GM12878 (cell line): ENCODE data around the gene PDZRN4. TPM values are rescaled to one million over a fixed set of nuclear protein-coding genes. Genes with fewer than 3 reads are reported as not detected.

Experiments used
- ATAC-seq: fragments of 200-7000 bp; cut with Tn5 transposase; 3 replicates; pipeline ENCODE4 v1.9.1; 2020; ENCODE audit warnings: mild to moderate bottlenecking, moderate library complexity
- BruUV-seq: library from RNA; stranded (reverse); fragments of 400-500 nt; replicated peaks from 2 replicates; lab custom pipeline; 2021; lab: Mats Ljungman, UMichigan
- CTCF ChIA-PET: fragments of 300-600 bp; sonication (Branson Sonifier 250); formaldehyde crosslinking; extraction: SDS; loops from one replicate; lab custom pipeline; 2021; ENCODE audit warnings: inconsistent platforms; lab: Yijun Ruan, JAX
- POLR2A ChIA-PET: fragments of 350-600 bp; formaldehyde crosslinking; extraction: SDS; loops from one replicate; lab custom pipeline; 2021; ENCODE audit warnings: inconsistent platforms; lab: Charles Lee
- RAD21 ChIA-PET: fragments of 300-600 bp; sonication (Branson Sonifier 250); formaldehyde crosslinking; loops from one replicate; lab custom pipeline; 2023; ENCODE audit warnings: antibody characterized with exemption; ENCODE audit not compliant: unreplicated experiment; lab: Charles Lee
- SMC1A ChIA-PET: fragments of 300-600 bp; sonication (Branson Sonifier 250); formaldehyde crosslinking; loops from one replicate; lab custom pipeline; 2023; ENCODE audit not compliant: unreplicated experiment, uncharacterized antibody; lab: Charles Lee
- DNase-seq: peaks from one replicate; pipeline ENCODE4 v3.0.0-alpha.2; 2011; ENCODE audit warnings: low read depth, low spot score
- FAIRE-seq: peaks from 3 replicates; lab custom pipeline; 2011; peaks lifted over from hg19 to GRCh38; lab: Jason Lieb, UNC
- H2AFZ ChIP-seq: 2 replicates; pipeline ENCODE4 v1.6.0; 2011; ENCODE audit warnings: low read depth, low read length, control low read depth; ENCODE audit not compliant: control insufficient read depth
- H3K27ac ChIP-seq: 2 replicates; pipeline ENCODE4 v1.5.1; 2011; ENCODE audit warnings: control low read depth; ENCODE audit not compliant: control insufficient read depth, insufficient read depth
- H3K27me3 ChIP-seq, 2 experiments: replicated peaks in 1 of 2; 2 replicates each; pipeline versions ENCODE4 v1.6.0 to v1.6.1; 2011; ENCODE audit warnings: low read length in 1 of 2; ENCODE audit not compliant: control insufficient read depth in 2 of 2, insufficient read depth in 2 of 2
- H3K36me3 ChIP-seq, 2 experiments: 2 replicates each; pipeline ENCODE4 v1.5.1; 2011; ENCODE audit warnings: low read length in 1 of 2; ENCODE audit not compliant: control insufficient read depth in 2 of 2, insufficient read depth in 2 of 2
- H3K4me1 ChIP-seq: 2 replicates; pipeline ENCODE4 v1.6.1; 2011; ENCODE audit warnings: mild to moderate bottlenecking, low read length, moderate library complexity, mixed read lengths; ENCODE audit not compliant: control insufficient read depth, insufficient read depth
- H3K4me2 ChIP-seq: 2 replicates; pipeline ENCODE4 v1.6.0; 2011; ENCODE audit warnings: control low read depth; ENCODE audit not compliant: control insufficient read depth, insufficient read depth
- H3K4me3 ChIP-seq: fragments of 200-600 bp; sonication (generic); 2 replicates; pipeline ENCODE4 v1.5.1; 2016
- H3K79me2 ChIP-seq: 2 replicates; pipeline ENCODE4 v1.6.0; 2011; ENCODE audit warnings: low read length; ENCODE audit not compliant: control insufficient read depth, insufficient read depth
- H3K9ac ChIP-seq: 2 replicates; pipeline ENCODE4 v1.8.0; 2011; ENCODE audit warnings: low read length, control low read depth, mixed read lengths; ENCODE audit not compliant: control insufficient read depth, insufficient read depth
- H3K9me3 ChIP-seq: replicated peaks from 3 replicates; pipeline ENCODE4 v1.5.1; 2011; ENCODE audit warnings: mild to moderate bottlenecking, low read length; ENCODE audit not compliant: control insufficient read depth, insufficient read depth
- H4K20me1 ChIP-seq: 2 replicates; pipeline ENCODE4 v1.6.0; 2011; ENCODE audit not compliant: control insufficient read depth, insufficient read depth
- E2F4 ChIP-seq: IDR thresholded peaks from 2 replicates; pipeline ENCODE4 v1.6.1; 2012; ENCODE audit warnings: low read depth, low read length, improper control_type of control experiment
- EP300 ChIP-seq, 2 experiments: fragments of 150-350 bp in 1 of 2; IDR thresholded peaks; 2 replicates each; pipeline ENCODE4 v1.6.1; 2011 to 2012; ENCODE audit warnings: low read depth in 2 of 2, low read length in 2 of 2, borderline replicate concordance in 1 of 2, improper control_type of control experiment in 1 of 2, inconsistent platforms in 1 of 2; ENCODE audit not compliant: control insufficient read depth in 1 of 2
- FOXM1 ChIP-seq: IDR thresholded peaks from 2 replicates; pipeline ENCODE4 v1.6.1; 2012; ENCODE audit warnings: low read depth, mild to moderate bottlenecking, inconsistent platforms, low read length, moderate library complexity
- IKZF1 ChIP-seq: fragments of 450-650 bp; conservative IDR thresholded peaks from 2 replicates; pipeline ENCODE4 v1.6.1; 2017; ENCODE audit warnings: antibody characterized with exemption, mild to moderate bottlenecking
- NFYA ChIP-seq: IDR thresholded peaks from 2 replicates; pipeline ENCODE4 v1.6.1; 2011; ENCODE audit warnings: low read depth, mild to moderate bottlenecking, low read length, improper control_type of control experiment, borderline replicate concordance
- NR2F1 ChIP-seq: fragments of 450-650 bp; conservative IDR thresholded peaks from 2 replicates; pipeline ENCODE4 v1.6.1; 2017; ENCODE audit warnings: mild to moderate bottlenecking
- RFX5 ChIP-seq: IDR thresholded peaks from 2 replicates; pipeline ENCODE4 v1.6.1; 2011; ENCODE audit warnings: low read depth, low read length, improper control_type of control experiment
- SMAD5 ChIP-seq: IDR thresholded peaks from 2 replicates; pipeline ENCODE4 v1.6.1; 2016; ENCODE audit warnings: antibody characterized with exemption, low read depth
- SP1 ChIP-seq: IDR thresholded peaks from one replicate; pipeline ENCODE4 v1.6.1; 2011; ENCODE audit warnings: low read depth, low read length
- SREBF2 ChIP-seq: IDR thresholded peaks from 2 replicates; pipeline ENCODE4 v1.6.1; 2012; ENCODE audit warnings: mild to moderate bottlenecking, low read length
- TBL1XR1 ChIP-seq: IDR thresholded peaks from 2 replicates; pipeline ENCODE4 v1.6.1; 2012; ENCODE audit warnings: low read depth, low read length, improper control_type of control experiment
- WRNIP1 ChIP-seq: IDR thresholded peaks from 2 replicates; pipeline ENCODE4 v1.6.1; 2011; ENCODE audit warnings: low read depth, low read length, improper control_type of control experiment, borderline replicate concordance
- YY1 ChIP-seq: IDR thresholded peaks from 2 replicates; pipeline ENCODE4 v1.6.1; 2011; ENCODE audit warnings: low read depth, mild to moderate bottlenecking, low read length
- ZBED1 ChIP-seq: IDR thresholded peaks from 2 replicates; pipeline ENCODE4 v1.6.1; 2016; ENCODE audit warnings: borderline replicate concordance
- ZZZ3 ChIP-seq: IDR thresholded peaks from 2 replicates; pipeline ENCODE4 v1.6.1; 2011; ENCODE audit warnings: low read depth; ENCODE audit not compliant: control insufficient read depth, insufficient read length
- WGBS: methylation state at CpG from one replicate; pipeline ENCODE4 v1.1.6; 2016; ENCODE audit warnings: low lambda C conversion rate; ENCODE audit not compliant: insufficient replicate concordance, insufficient coverage; ENCODE audit errors: missing lambda C conversion rate; 5-methylcytosine and 5-hydroxymethylcytosine counted together
- in situ Hi-C: fragments of 300-500 bp; cut with MboI; formaldehyde crosslinking; loops from 9 replicates; pipeline ENCODE4 v1.14.3; 2018; ENCODE audit warnings: mixed read lengths
- intact Hi-C: fragments of 100-400 bp; cut with micrococcal nuclease; formaldehyde crosslinking; loops from one replicate; pipeline ENCODE4 v1.14.2; 2022; ENCODE audit not compliant: unreplicated experiment
- polyA plus RNA-seq, 11 experiments: library from polyadenylated mRNA; depleted of rRNA in 4 of 11; unstranded in 6 of 11; stranded (reverse) in 5 of 11; fragments of >200 nt; fragmentation: Nextera tagmentation in 4 of 11; fragmentation: Illumina TruSeq in 1 of 11; extraction: Ambion mirVana in 4 of 11; extraction: Trizol in 1 of 11; gene quantifications; 1 replicate in 1 of 11; 2 replicates in 10 of 11; pipeline versions ENCODE4 v1.2.1 to v1.2.3, GENCODE V29; 2011 to 2016; ENCODE audit warnings: inconsistent platforms in 2 of 11, missing spikeins in 2 of 11, low read depth in 1 of 11
- total RNA-seq, 4 experiments: library from RNA; depleted of rRNA in 3 of 4; stranded (reverse); fragments of >200 nt in 3 of 4; fragmentation: Illumina TruSeq in 1 of 4; extraction: Trizol in 1 of 4; gene quantifications; 2 replicates each; pipeline versions ENCODE4 v1.2.1 to v1.2.3, GENCODE V29; 2013 to 2021

Gene PDZRN4
- total and polyA plus RNA-seq, 10 of the 15 experiments (the other 5 are each of a cell fraction or from before 2014, with no cell fraction given) = 0.03 TPM; not detected in 9

GRCh38 chr12:41573445-41573844, 385.3 kb downstream of the PDZRN4 start:
- Histone ChIP-seq H3K9ac (no peak overlapping the region), H3K4me2 (no peak overlapping the region), H3K27me3 (no peaks in the 10 kb centered on the region), H3K79me2 (no peaks in the 10 kb centered on the region), H3K4me3 (no peak overlapping the region), H2AFZ (no peak overlapping the region), H4K20me1 (no peaks in the 10 kb centered on the region), H3K27ac (no peak overlapping the region)
- POLR2A ChIA-PET = no interaction called here
- RAD21 ChIA-PET = no interaction called here
- no peak for DNase-seq
- CTCF ChIA-PET = no interaction called here
- no peak for ATAC-seq
- SMC1A ChIA-PET = no interaction called here
- BruUV-seq = no TSS peak
- 68% methylated on average over 17 of the region's 17 CpGs for WGBS
- intact Hi-C loops = no loop called here
- TF ChIP-seq SMAD5 (no peak), RFX5 (no peak), ZZZ3 (no peak), SREBF2 (no peak), TBL1XR1 (no peak), NFYA (no peak), E2F4 (no peak), FOXM1 (no peak), EP300 (IDR thresholded peaks at IDR 0.05; ENCODE audit: borderline replicate concordance in 1 of 2, control insufficient read depth in 1 of 2, low read depth in 2 of 2, low read length in 2 of 2) (no peak), ZBED1 (no peak), YY1 (no peak), NR2F1 (no peak), IKZF1 (no peak), SP1 (no peak), WRNIP1 (no peak)
- TF ChIP-seq, all 136 proteins: peak for 0
- FAIRE-seq = no peak
- Histone ChIP-seq H3K9me3 (no peaks in the 10 kb centered on the region), H3K4me1 (no peaks in the 10 kb centered on the region), H3K36me3 (no peaks in the 10 kb centered on the region)
- in situ Hi-C loops = no loop called here
